ENCODE results near the gene DEGS1. TPM values are rescaled to one million over a fixed set of nuclear protein-coding genes. Genes with fewer than 3 reads are reported as not detected.

DEGS1 gene
- total RNA-seq, 1 experiment from 2014 or later = 59.8 TPM

GRCh38 chr1:224177356-224177999 lies 5.6 kb upstream of the DEGS1 start:
- Mint-ChIP-seq H3K9me3 (no peaks in the 10 kb centered on the region), H3K4me1 (peaks cover 14 to 20% of the 10 kb centered on the region in 2 experiments), H3K27ac (no peak overlapping the region; a peak in 1 of 7 replicates), H3K27me3 (ENCODE audit: low read depth) (no peaks in the 10 kb centered on the region; the same call in 1 of the 2 replicates), H3K36me3 (ENCODE audit: insufficient read depth in 1 of 3, low read depth in 3 of 3) (no peaks in the 10 kb centered on the region; a peak in 1 of 7 replicates), H3K4me3 (no peak overlapping the region)
- no peak overlapping the region for H2AFZ ChIP-seq (ENCODE audit: low read length)
- H3K27me3 ChIP-seq (ENCODE audit: insufficient read depth, low read length) = no peaks in the 10 kb centered on the region
- peaks cover 2% of the 10 kb centered on the region for H3K23me2 ChIP-seq (ENCODE audit: insufficient read length, low read depth, low read length, poor library complexity, severe bottlenecking)
- H3K23ac ChIP-seq (ENCODE audit: insufficient read length, low read depth, low read length) = no peak overlapping the region
- no peak overlapping the region for H3K18ac ChIP-seq (ENCODE audit: insufficient read length, low read depth, low read length)
- H2BK20ac ChIP-seq (ENCODE audit: low read depth, low read length, poor library complexity, severe bottlenecking) = no peak overlapping the region
- H3T11ph ChIP-seq (ENCODE audit: low read length) = no peak overlapping the region
- H4K8ac ChIP-seq (replicated peaks; ENCODE audit: insufficient read length, low read depth, low read length) = no peak overlapping the region
- no peak overlapping the region for H2BK5ac ChIP-seq (ENCODE audit: insufficient read length, low read length)
- H3K9me3 ChIP-seq (ENCODE audit: control insufficient read depth, low read depth, low read length) = no peaks in the 10 kb centered on the region
- no peak overlapping the region for H3K9ac ChIP-seq (ENCODE audit: extremely low read depth, insufficient read length, low read length)
- TF ChIP-seq, protein P1, sequence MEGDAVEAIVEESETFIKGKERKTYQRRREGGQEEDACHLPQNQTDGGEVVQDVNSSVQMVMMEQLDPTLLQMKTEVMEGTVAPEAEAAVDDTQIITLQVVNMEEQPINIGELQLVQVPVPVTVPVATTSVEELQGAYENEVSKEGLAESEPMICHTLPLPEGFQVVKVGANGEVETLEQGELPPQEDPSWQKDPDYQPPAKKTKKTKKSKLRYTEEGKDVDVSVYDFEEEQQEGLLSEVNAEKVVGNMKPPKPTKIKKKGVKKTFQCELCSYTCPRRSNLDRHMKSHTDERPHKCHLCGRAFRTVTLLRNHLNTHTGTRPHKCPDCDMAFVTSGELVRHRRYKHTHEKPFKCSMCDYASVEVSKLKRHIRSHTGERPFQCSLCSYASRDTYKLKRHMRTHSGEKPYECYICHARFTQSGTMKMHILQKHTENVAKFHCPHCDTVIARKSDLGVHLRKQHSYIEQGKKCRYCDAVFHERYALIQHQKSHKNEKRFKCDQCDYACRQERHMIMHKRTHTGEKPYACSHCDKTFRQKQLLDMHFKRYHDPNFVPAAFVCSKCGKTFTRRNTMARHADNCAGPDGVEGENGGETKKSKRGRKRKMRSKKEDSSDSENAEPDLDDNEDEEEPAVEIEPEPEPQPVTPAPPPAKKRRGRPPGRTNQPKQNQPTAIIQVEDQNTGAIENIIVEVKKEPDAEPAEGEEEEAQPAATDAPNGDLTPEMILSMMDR (conservative IDR thresholded peaks at IDR 0.05) = no peak
- no CpG with 5 or more reads among the region's 9 CpGs for WGBS (ENCODE audit: extremely low coverage, insufficient read length, low lambda C conversion rate)
- no peak overlapping the region for H2BK120ac ChIP-seq (ENCODE audit: low read depth, low read length, poor library complexity, severe bottlenecking)
- no peaks in the 10 kb centered on the region for H3K4me1 ChIP-seq (ENCODE audit: insufficient read depth, low read length)
- H2BK15ac ChIP-seq (ENCODE audit: low read depth, low read length) = no peak overlapping the region
- H3K79me2 ChIP-seq (ENCODE audit: insufficient read depth, low read length) = no peaks in the 10 kb centered on the region
- no peak overlapping the region for H3K56ac ChIP-seq (ENCODE audit: insufficient read length, low read depth, low read length)
- DNase-seq = no peak
- no peak overlapping the region for H3K27ac ChIP-seq (ENCODE audit: insufficient read length, low read depth, low read length)
- no peak overlapping the region for H3K4ac ChIP-seq (ENCODE audit: low read depth, low read length)
- no peak overlapping the region for H3K14ac ChIP-seq (ENCODE audit: insufficient read depth, low read length)
- H2AK5ac ChIP-seq (ENCODE audit: insufficient read length, low read length) = no peak overlapping the region
- no peak overlapping the region for H2BK12ac ChIP-seq (ENCODE audit: insufficient read length, low read depth, low read length)
- no peaks in the 10 kb centered on the region for H3K79me1 ChIP-seq (ENCODE audit: insufficient read depth, low read depth, low read length, poor library complexity, severe bottlenecking)
- no peak overlapping the region for H4K5ac ChIP-seq (ENCODE audit: insufficient read length, low read depth, low read length)
- no peak overlapping the region for H3K4me2 ChIP-seq (ENCODE audit: insufficient read depth, insufficient read length, low read length)
- no peaks in the 10 kb centered on the region for H4K20me1 ChIP-seq (ENCODE audit: control insufficient read depth, insufficient read depth, insufficient read length)
- H4K91ac ChIP-seq (ENCODE audit: insufficient read length, low read depth, low read length) = no peak overlapping the region
